Measurements from ENCODE around the gene TRMT61B. TPM values are rescaled to one million over a fixed set of nuclear protein-coding genes. Genes with fewer than 3 reads are reported as not detected.

Gene TRMT61B
- total and polyA plus RNA-seq, 2 of the 13 experiments (the other 11 are each of a cell fraction or from before 2014, with no cell fraction given): 19.7 to 23.5 TPM

DNA sequence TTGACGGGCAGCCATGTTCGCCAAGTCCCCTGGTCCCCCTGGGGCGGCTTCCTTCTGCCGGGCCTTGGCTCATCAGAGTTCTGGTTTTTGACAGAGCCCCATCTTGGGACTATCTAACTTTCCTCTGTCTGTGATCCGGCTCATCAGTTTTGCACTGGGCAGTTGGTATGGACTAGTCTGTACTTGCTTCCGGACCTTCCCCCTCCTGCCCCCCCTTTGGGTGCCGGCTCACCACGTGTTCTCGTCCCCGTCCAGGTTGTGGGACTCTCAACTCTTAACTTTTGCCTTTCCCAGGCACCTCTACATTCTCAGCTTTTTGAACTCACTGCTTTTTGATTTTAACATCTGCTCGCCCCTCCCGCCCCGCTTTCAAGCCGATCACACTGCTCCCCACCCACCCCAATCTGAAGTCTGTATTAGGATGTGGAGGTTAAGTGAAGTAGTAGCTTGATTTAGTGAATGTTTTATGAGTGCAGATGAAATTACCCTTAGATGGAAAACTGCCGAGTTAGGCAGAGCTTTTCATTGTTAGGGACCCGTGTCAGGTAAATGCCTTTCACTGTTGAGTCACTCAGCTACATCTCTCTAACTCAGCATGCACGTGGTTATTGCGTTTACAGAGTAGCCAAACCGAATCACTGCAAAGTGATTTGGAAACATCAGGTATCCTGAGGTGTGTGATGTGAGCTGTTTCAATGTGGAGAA lies 25.2 kb upstream of the TRMT61B start (continued):
- TF ChIP-seq ZNF326 (CRISPR knock-in tag; IDR thresholded peaks at IDR 0.05; ENCODE audit: borderline replicate concordance) (no peak), ARID2 (CRISPR knock-in tag; IDR thresholded peaks at IDR 0.05; ENCODE audit: borderline replicate concordance) (no peak), NAIF1 (CRISPR knock-in tag; IDR thresholded peaks at IDR 0.05; ENCODE audit: borderline replicate concordance) (no peak), ZNF136 (CRISPR knock-in tag; IDR thresholded peaks at IDR 0.05; ENCODE audit: low read depth) (no peak), ZBTB3 (CRISPR knock-in tag; IDR thresholded peaks at IDR 0.05; ENCODE audit: borderline replicate concordance, low read depth) (no peak), ZNF724P (CRISPR knock-in tag; IDR thresholded peaks at IDR 0.05; ENCODE audit: borderline replicate concordance) (no peak), PRPF4 (IDR thresholded peaks at IDR 0.05; ENCODE audit: low read depth, low read length, poor library complexity, severe bottlenecking) (no peak), ZNF44 (CRISPR knock-in tag; IDR thresholded peaks at IDR 0.05) (no peak), NFRKB (IDR thresholded peaks at IDR 0.05) (no peak), SP1 (IDR thresholded peaks at IDR 0.05) (no peak), SP1 (CRISPR knock-in tag; IDR thresholded peaks at IDR 0.05) (no peak), ZNF558 (CRISPR knock-in tag; IDR thresholded peaks at IDR 0.05; ENCODE audit: borderline replicate concordance) (no peak; the same call in 1 of the 2 replicates), ZFP62 (CRISPR knock-in tag; IDR thresholded peaks at IDR 0.05) (no peak), ZFY (CRISPR knock-in tag; IDR thresholded peaks at IDR 0.05) (no peak)
- TF ChIP-seq, protein P1, sequence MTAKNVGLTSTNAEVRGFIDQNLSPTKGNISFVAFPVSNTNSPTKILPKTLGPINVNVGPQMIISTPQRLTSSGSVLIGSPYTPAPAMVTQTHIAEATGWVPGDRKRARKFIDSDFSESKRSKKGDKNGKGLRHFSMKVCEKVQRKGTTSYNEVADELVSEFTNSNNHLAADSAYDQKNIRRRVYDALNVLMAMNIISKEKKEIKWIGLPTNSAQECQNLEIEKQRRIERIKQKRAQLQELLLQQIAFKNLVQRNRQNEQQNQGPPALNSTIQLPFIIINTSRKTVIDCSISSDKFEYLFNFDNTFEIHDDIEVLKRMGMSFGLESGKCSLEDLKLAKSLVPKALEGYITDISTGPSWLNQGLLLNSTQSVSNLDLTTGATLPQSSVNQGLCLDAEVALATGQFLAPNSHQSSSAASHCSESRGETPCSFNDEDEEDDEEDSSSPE (CRISPR knock-in tag; IDR thresholded peaks at IDR 0.05): 0 out of 2 replicates have a peak, but pooled peaks have one; percentile 33
- TF ChIP-seq, protein P2, sequence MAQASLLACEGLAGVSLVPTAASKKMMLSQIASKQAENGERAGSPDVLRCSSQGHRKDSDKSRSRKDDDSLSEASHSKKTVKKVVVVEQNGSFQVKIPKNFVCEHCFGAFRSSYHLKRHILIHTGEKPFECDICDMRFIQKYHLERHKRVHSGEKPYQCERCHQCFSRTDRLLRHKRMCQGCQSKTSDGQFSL (CRISPR knock-in tag; IDR thresholded peaks at IDR 0.05): peak; percentile 82; the same call in 1 of the 2 replicates
- TF ChIP-seq, protein P3, sequence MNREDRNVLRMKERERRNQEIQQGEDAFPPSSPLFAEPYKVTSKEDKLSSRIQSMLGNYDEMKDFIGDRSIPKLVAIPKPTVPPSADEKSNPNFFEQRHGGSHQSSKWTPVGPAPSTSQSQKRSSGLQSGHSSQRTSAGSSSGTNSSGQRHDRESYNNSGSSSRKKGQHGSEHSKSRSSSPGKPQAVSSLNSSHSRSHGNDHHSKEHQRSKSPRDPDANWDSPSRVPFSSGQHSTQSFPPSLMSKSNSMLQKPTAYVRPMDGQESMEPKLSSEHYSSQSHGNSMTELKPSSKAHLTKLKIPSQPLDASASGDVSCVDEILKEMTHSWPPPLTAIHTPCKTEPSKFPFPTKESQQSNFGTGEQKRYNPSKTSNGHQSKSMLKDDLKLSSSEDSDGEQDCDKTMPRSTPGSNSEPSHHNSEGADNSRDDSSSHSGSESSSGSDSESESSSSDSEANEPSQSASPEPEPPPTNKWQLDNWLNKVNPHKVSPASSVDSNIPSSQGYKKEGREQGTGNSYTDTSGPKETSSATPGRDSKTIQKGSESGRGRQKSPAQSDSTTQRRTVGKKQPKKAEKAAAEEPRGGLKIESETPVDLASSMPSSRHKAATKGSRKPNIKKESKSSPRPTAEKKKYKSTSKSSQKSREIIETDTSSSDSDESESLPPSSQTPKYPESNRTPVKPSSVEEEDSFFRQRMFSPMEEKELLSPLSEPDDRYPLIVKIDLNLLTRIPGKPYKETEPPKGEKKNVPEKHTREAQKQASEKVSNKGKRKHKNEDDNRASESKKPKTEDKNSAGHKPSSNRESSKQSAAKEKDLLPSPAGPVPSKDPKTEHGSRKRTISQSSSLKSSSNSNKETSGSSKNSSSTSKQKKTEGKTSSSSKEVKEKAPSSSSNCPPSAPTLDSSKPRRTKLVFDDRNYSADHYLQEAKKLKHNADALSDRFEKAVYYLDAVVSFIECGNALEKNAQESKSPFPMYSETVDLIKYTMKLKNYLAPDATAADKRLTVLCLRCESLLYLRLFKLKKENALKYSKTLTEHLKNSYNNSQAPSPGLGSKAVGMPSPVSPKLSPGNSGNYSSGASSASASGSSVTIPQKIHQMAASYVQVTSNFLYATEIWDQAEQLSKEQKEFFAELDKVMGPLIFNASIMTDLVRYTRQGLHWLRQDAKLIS (CRISPR knock-in tag; IDR thresholded peaks at IDR 0.05): no peak
- TF ChIP-seq, protein P4, sequence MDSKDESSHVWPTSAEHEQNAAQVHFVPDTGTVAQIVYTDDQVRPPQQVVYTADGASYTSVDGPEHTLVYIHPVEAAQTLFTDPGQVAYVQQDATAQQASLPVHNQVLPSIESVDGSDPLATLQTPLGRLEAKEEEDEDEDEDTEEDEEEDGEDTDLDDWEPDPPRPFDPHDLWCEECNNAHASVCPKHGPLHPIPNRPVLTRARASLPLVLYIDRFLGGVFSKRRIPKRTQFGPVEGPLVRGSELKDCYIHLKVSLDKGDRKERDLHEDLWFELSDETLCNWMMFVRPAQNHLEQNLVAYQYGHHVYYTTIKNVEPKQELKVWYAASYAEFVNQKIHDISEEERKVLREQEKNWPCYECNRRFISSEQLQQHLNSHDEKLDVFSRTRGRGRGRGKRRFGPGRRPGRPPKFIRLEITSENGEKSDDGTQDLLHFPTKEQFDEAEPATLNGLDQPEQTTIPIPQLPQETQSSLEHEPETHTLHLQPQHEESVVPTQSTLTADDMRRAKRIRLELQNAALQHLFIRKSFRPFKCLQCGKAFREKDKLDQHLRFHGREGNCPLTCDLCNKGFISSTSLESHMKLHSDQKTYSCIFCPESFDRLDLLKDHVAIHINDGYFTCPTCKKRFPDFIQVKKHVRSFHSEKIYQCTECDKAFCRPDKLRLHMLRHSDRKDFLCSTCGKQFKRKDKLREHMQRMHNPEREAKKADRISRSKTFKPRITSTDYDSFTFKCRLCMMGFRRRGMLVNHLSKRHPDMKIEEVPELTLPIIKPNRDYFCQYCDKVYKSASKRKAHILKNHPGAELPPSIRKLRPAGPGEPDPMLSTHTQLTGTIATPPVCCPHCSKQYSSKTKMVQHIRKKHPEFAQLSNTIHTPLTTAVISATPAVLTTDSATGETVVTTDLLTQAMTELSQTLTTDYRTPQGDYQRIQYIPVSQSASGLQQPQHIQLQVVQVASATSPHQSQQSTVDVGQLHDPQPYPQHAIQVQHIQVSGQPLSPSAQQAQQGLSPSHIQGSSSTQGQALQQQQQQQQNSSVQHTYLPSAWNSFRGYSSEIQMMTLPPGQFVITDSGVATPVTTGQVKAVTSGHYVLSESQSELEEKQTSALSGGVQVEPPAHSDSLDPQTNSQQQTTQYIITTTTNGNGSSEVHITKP (CRISPR knock-in tag; IDR thresholded peaks at IDR 0.05; ENCODE audit: low read depth): 0 out of 2 replicates have a peak, but pooled peaks have one; percentile 29
